ENCODE results near the gene DEPP1.

Gene DEPP1

DNA sequence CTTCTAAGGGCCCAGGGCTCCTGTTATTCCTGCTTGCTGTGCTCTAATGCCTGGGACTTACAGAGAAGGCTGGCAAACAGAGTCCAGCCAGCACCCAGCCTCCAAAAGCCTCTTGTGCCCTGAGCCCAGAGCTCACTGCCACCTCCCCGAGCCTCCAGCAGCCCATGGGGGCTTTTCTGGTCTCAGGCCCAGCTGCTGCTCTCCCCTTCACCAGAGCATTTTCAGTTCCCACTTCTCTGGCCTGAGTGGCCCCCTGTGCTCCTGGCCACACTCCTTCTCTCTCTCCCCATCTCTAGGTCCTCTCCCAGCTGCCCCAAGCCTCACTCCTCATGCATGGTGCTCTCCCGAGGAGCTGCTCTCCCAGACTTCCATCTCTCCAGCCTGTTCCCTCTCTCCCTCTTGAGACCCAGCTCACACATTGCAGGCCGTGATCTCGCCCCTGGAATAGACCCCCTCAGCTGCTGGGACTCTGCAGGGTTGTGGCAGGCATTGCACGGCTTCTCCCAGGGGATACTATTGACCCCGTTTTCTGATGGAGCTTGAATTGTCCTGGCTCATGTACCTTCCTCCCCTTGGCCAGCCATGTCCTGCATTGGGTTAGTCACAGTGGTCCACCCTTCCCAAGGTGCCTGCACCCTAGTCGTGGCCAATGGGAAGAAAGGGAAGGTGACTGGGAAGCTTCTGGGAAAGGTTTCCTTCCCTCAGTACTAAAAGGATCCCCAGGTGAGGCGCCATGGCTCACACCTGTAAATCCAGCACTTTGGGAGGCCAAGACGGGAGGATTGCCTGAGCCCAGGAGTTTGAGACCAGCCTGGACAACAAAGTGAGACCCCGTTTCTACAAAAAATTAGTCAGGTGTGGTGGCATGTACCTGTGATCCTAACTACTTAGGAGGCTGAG lies 28.0 kb downstream of the DEPP1 start:
- DNase-seq: no peak
- peaks cover 6% of the 10 kb centered on the region for H3K4me1 ChIP-seq (ENCODE audit: control insufficient read depth, low read depth, low read length)
- no CpG with 5 or more reads among the region's 10 CpGs for WGBS (ENCODE audit: extremely low coverage, insufficient coverage, low lambda C conversion rate)

DNA sequence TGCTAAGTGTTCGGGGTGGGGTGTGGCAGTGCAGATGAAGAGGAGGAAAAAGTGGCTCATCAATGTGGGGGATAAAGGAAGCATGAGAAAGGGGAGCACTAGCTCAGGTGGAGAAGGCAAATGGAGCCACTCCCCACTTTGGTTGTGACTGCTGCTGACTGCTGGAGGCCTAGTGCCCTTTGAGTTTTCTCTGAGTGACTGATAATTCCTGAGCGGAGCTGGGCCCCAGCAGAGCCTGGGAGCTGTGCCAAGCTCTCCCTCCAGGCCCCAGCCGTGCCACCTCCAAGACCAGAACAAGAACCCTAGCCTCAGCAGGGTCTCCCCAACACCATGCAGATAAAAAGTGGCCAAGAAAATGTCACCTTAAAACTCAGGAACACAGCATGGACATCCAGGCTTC lies 28.7 kb downstream of the DEPP1 start:
- Histone ChIP-seq H3K18ac (ENCODE audit: low read length) (no peak overlapping the region), H3K79me2 (ENCODE audit: control insufficient read depth, insufficient read depth, low read length) (no peaks in the 10 kb centered on the region), H3K4ac (ENCODE audit: low read depth, low read length) (no peak overlapping the region), H4K8ac (ENCODE audit: low read depth, low read length) (no peak overlapping the region), H3K4me1 (ENCODE audit: control insufficient read depth, low read depth, low read length) (peaks cover 6% of the 10 kb centered on the region), H3K36me3 (ENCODE audit: control insufficient read depth, insufficient read depth, low read length) (no peaks in the 10 kb centered on the region), H3K27me3 (ENCODE audit: insufficient read depth, low read length, poor library complexity) (no peaks in the 10 kb centered on the region), H2AK5ac (ENCODE audit: low read length) (no peak overlapping the region), H4K5ac (ENCODE audit: low read length) (no peak overlapping the region), H2BK5ac (ENCODE audit: low read length) (no peak overlapping the region), H3K27ac (ENCODE audit: low read depth, low read length) (no peak overlapping the region), H3K9ac (ENCODE audit: low read length) (no peak overlapping the region), H3K4me3 (ENCODE audit: low read length) (no peak overlapping the region), H3K79me1 (ENCODE audit: low read length) (no peaks in the 10 kb centered on the region), H2BK15ac (replicated peaks; ENCODE audit: low read depth) (no peak overlapping the region), H3K23ac (ENCODE audit: low read length) (no peak overlapping the region), H2BK120ac (ENCODE audit: low read depth, low read length) (no peak overlapping the region), H3K4me2 (ENCODE audit: low read length) (no peak overlapping the region), H3K56ac (ENCODE audit: low read length) (no peak overlapping the region)
- no peak for DNase-seq
- WGBS (ENCODE audit: extremely low coverage, insufficient coverage, low lambda C conversion rate): no CpG with 5 or more reads among the region's 3 CpGs

More for the DNA sequence above, 28.0 kb downstream of the DEPP1 start:
- Histone ChIP-seq H3K79me1 (ENCODE audit: low read length) (no peaks in the 10 kb centered on the region), H4K5ac (ENCODE audit: low read length) (no peak overlapping the region), H2BK5ac (ENCODE audit: low read length) (no peak overlapping the region), H3K4me3 (ENCODE audit: low read length) (no peak overlapping the region), H3K18ac (ENCODE audit: low read length) (no peak overlapping the region), H4K8ac (ENCODE audit: low read depth, low read length) (no peak overlapping the region), H3K27ac (ENCODE audit: low read depth, low read length) (no peak overlapping the region), H3K27me3 (ENCODE audit: insufficient read depth, low read length, poor library complexity) (no peaks in the 10 kb centered on the region), H3K23ac (ENCODE audit: low read length) (no peak overlapping the region), H2BK120ac (ENCODE audit: low read depth, low read length) (no peak overlapping the region), H2BK15ac (replicated peaks; ENCODE audit: low read depth) (no peak overlapping the region), H3K4ac (ENCODE audit: low read depth, low read length) (no peak overlapping the region), H3K36me3 (ENCODE audit: control insufficient read depth, insufficient read depth, low read length) (no peaks in the 10 kb centered on the region), H3K4me2 (ENCODE audit: low read length) (no peak overlapping the region), H3K79me2 (ENCODE audit: control insufficient read depth, insufficient read depth, low read length) (no peaks in the 10 kb centered on the region), H3K56ac (ENCODE audit: low read length) (no peak overlapping the region), H3K9ac (ENCODE audit: low read length) (no peak overlapping the region), H2AK5ac (ENCODE audit: low read length) (no peak overlapping the region)

DNA sequence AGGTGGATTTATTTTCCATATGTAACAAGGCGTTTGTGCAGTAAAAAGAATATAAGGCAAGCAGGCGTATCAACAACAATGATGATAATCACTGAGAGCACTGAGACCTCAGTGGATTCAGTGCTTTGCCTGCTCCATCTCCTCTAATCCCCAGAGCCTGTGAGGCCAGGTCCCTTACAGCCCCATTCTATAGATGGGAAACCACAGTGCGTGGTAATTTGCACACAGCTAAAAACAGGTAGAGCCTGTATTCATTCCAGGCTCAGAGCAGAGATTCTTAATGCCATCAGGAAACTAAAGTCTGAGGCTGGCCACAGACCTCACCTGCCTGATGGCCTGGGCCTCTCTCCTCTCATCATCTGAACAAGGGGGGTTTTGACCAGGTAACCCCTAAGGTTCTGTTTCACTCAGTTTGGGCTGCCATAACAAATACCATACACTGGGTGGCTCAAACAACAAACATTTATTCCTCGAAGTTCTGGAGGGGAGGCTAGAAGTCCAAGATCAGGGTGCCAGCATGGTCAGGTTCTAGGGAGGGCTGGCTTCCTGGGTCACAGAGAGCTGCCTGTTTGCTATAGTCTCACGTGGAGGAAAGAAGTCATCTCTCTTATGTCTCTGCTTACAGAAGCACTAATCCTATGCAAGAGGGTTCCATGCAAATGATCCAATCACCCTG lies 29.3 kb downstream of the DEPP1 start:
- no peak overlapping the region for H3K4me3 ChIP-seq (ENCODE audit: low read length)
- no peak overlapping the region for H3K18ac ChIP-seq (ENCODE audit: low read length)
- no peak overlapping the region for H3K27ac ChIP-seq (ENCODE audit: low read depth, low read length)
- H3K9ac ChIP-seq (ENCODE audit: low read length): no peak overlapping the region
- no peaks in the 10 kb centered on the region for H3K27me3 ChIP-seq (ENCODE audit: insufficient read depth, low read length, poor library complexity)
- H3K4me1 ChIP-seq (ENCODE audit: control insufficient read depth, low read depth, low read length): peaks cover 6% of the 10 kb centered on the region
- H4K8ac ChIP-seq (ENCODE audit: low read depth, low read length): no peak overlapping the region
- H2AK5ac ChIP-seq (ENCODE audit: low read length): no peak overlapping the region
- H3K4me2 ChIP-seq (ENCODE audit: low read length): no peak overlapping the region
- H2BK120ac ChIP-seq (ENCODE audit: low read depth, low read length): no peak overlapping the region
- WGBS (ENCODE audit: extremely low coverage, insufficient coverage, low lambda C conversion rate): no CpG with 5 or more reads among the region's 5 CpGs
- no peaks in the 10 kb centered on the region for H3K79me2 ChIP-seq (ENCODE audit: control insufficient read depth, insufficient read depth, low read length)
- no peak overlapping the region for H2BK15ac ChIP-seq (replicated peaks; ENCODE audit: low read depth)
- H2BK5ac ChIP-seq (ENCODE audit: low read length): no peak overlapping the region
- H3K23ac ChIP-seq (ENCODE audit: low read length): no peak overlapping the region
- no peak for DNase-seq
- H3K36me3 ChIP-seq (ENCODE audit: control insufficient read depth, insufficient read depth, low read length): no peaks in the 10 kb centered on the region
- H3K56ac ChIP-seq (ENCODE audit: low read length): no peak overlapping the region
- H3K79me1 ChIP-seq (ENCODE audit: low read length): no peaks in the 10 kb centered on the region
- H3K4ac ChIP-seq (ENCODE audit: low read depth, low read length): no peak overlapping the region
- H4K5ac ChIP-seq (ENCODE audit: low read length): no peak overlapping the region

DNA sequence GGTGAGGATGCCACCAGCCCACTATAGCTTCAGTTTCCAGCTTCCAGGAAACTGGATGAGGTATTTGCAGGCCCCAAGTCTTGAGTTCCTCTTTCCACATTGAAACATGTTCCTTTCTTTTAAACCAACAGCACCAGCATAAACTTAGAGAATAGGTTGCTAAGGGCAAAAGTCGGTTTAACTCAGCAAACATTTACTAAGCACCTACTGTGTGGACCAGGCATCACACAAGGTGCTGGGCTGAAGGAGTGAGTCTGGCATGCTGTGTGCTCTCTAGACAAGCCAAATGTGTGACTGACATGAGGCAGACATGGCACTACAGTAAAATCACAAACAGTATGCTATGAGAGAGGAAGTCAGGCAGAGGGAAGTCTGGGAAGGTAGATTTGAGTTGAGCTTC lies 30.0 kb downstream of the DEPP1 start:
- WGBS (ENCODE audit: extremely low coverage, insufficient coverage, low lambda C conversion rate): no CpG with 5 or more reads among the region's 1 CpG
- DNase-seq: no peak

DNA sequence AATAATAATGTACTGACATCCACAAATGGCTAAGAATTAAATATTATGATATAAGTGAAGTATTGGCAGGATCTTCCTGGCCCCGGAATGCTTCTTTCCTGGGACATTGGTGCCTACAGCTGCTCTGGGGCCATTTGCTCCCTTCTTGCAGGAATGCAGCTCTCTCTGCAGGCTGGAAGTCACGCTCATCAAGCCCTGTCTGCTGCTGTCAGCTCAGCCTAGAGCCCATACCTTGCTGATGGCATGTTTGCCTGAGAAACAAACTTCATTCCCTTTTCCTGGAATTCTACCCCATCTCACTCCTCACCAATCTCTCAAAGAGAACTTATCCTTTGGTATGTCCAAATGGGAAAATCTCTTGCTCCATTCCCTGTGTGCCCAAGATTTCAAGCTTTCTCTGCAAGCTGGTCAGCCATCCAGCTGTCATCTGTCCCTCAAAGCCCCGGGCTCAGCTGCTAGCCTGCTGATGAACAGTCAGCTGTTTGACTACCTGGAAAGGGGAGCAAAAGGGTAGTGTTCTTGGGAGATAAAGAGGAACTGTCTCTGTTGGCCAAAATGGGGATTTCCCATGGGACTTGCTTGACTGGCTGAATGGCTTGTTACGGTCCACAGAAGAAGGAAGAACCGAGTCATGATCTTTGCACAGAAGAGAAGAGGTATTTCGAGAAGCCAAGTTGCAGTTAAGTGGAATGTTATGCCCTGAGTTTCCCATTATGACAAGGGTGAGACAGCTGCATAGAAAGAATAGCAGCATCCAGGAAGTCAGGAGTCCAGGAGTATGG lies 31.0 kb downstream of the DEPP1 start:
- Histone ChIP-seq H2AK5ac (ENCODE audit: low read length) (no peak overlapping the region), H3K4me2 (ENCODE audit: low read length) (no peak overlapping the region), H3K27me3 (ENCODE audit: insufficient read depth, low read length, poor library complexity) (no peaks in the 10 kb centered on the region)

More for the DNA sequence above, 30.0 kb downstream of the DEPP1 start:
- H2AK5ac ChIP-seq (ENCODE audit: low read length): no peak overlapping the region
- H3K9ac ChIP-seq (ENCODE audit: low read length): no peak overlapping the region
- H3K4me3 ChIP-seq (ENCODE audit: low read length): no peak overlapping the region
- H4K8ac ChIP-seq (ENCODE audit: low read depth, low read length): no peak overlapping the region
- H3K4me2 ChIP-seq (ENCODE audit: low read length): no peak overlapping the region
- no peak overlapping the region for H3K56ac ChIP-seq (ENCODE audit: low read length)
- H3K4ac ChIP-seq (ENCODE audit: low read depth, low read length): no peak overlapping the region
- H3K27me3 ChIP-seq (ENCODE audit: insufficient read depth, low read length, poor library complexity): no peaks in the 10 kb centered on the region
- no peak overlapping the region for H2BK15ac ChIP-seq (replicated peaks; ENCODE audit: low read depth)
- H3K79me1 ChIP-seq (ENCODE audit: low read length): no peaks in the 10 kb centered on the region
- H3K79me2 ChIP-seq (ENCODE audit: control insufficient read depth, insufficient read depth, low read length): no peaks in the 10 kb centered on the region
- H3K4me1 ChIP-seq (ENCODE audit: control insufficient read depth, low read depth, low read length): peaks cover 6% of the 10 kb centered on the region
- H3K23ac ChIP-seq (ENCODE audit: low read length): no peak overlapping the region
- H2BK120ac ChIP-seq (ENCODE audit: low read depth, low read length): no peak overlapping the region
- H3K36me3 ChIP-seq (ENCODE audit: control insufficient read depth, insufficient read depth, low read length): no peaks in the 10 kb centered on the region
- H4K5ac ChIP-seq (ENCODE audit: low read length): no peak overlapping the region
- H2BK5ac ChIP-seq (ENCODE audit: low read length): no peak overlapping the region
- H3K27ac ChIP-seq (ENCODE audit: low read depth, low read length): no peak overlapping the region
- no peak overlapping the region for H3K18ac ChIP-seq (ENCODE audit: low read length)

More for the DNA sequence above, 31.0 kb downstream of the DEPP1 start:
- Histone ChIP-seq H3K27ac (ENCODE audit: low read depth, low read length) (no peak overlapping the region), H3K4me3 (ENCODE audit: low read length) (no peak overlapping the region), H3K9ac (ENCODE audit: low read length) (no peak overlapping the region), H3K79me1 (ENCODE audit: low read length) (no peaks in the 10 kb centered on the region), H3K36me3 (ENCODE audit: control insufficient read depth, insufficient read depth, low read length) (no peaks in the 10 kb centered on the region), H3K56ac (ENCODE audit: low read length) (no peak overlapping the region), H4K8ac (ENCODE audit: low read depth, low read length) (no peak overlapping the region), H2BK15ac (replicated peaks; ENCODE audit: low read depth) (no peak overlapping the region), H3K4ac (ENCODE audit: low read depth, low read length) (no peak overlapping the region), H3K4me1 (ENCODE audit: control insufficient read depth, low read depth, low read length) (peaks cover under 1% of the 10 kb centered on the region), H4K5ac (ENCODE audit: low read length) (no peak overlapping the region), H3K23ac (ENCODE audit: low read length) (no peak overlapping the region), H3K18ac (ENCODE audit: low read length) (no peak overlapping the region), H2BK120ac (ENCODE audit: low read depth, low read length) (no peak overlapping the region), H3K79me2 (ENCODE audit: control insufficient read depth, insufficient read depth, low read length) (no peaks in the 10 kb centered on the region), H2BK5ac (ENCODE audit: low read length) (no peak overlapping the region)
- DNase-seq: peak; percentile 37
- no CpG with 5 or more reads among the region's 6 CpGs for WGBS (ENCODE audit: extremely low coverage, insufficient coverage, low lambda C conversion rate)

Data from mesendoderm (in vitro differentiated cells).